ENCODE measurements around the gene TMEM175.
A peak's percentile ranks its signal among the peaks of the same experiment; 100 is the strongest.
"Not testable (repeated sequence)": the region's sequence is repeated elsewhere in the genome, so short reads cannot be mapped to it uniquely, and the experiment has no call there.

The TMEM175 gene

DNA sequence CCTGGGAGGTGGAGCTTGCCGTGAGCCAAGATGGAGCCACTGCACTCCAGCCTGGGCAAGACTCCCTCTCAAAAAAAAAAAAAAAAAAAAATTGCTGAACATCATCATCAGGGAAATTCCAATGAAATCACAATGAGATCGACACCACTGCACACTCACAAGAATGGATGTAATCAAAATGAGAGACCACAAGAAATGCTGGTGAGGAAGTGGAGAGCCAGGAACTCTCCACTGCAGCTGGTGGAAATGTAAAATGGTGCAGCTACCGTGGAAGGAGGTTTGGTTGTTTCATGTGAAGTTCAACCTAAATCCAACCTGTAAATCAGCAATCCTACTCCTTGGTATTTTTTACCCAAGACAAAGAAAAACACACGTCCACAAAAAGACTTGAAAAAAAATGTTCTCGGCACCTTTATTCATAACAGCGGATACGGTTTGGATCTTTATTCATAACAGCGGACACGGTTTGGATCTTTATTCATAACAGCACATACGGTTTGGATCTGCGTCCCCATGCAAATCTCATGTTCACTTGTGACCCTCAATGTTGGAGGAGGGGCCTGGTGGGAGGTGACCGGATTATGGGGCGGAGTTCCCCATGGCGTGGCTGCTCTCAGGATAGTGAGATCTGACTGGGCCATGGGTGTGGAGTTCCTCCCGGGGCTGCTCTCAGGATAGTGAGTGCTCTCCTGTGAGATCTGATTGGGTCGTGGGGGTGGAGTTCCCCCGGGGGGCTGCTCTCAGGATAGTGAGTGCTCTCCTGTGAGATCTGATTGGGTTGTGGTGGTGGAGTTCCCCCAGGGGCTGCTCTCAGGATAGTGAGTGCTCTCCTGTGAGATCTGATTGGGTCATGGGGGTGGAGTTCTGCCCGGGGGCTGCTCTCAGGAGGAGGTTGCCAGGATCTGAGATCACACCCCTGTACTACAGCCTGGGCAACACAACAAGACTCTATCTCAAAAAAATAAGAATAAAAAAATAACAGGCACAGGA lies 7.9 kb upstream of the TMEM175 start:
- no peak for TF ChIP-seq CTCF (IDR thresholded peaks at IDR 0.05; ENCODE audit: insufficient read depth, low read depth, low read length, missing control alignments)
- peak; percentile 85 for DNase-seq (ENCODE audit: low read depth)
- no peak overlapping the region for H3K4me3 ChIP-seq (ENCODE audit: low read depth, low read length)

DNA sequence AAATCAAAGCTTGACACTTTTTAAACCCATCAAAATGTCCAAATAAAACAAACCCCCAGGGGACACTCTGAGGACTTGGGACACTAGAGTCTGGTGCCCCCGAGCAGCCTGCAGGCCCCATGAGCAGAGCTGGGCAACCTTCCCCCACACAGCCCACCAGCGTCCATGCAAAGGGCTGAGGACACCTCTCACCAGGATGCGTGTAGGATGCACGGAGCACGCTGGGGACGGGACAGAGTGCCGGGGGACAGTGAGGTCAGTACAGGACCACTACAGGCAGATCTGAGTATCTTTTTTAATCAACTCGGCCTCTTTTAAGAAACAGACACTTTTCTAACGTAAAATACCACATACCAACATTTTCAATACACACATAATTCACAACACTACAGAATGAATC lies 7.1 kb upstream of the TMEM175 start:
- no peak overlapping the region for H3K4me3 ChIP-seq (ENCODE audit: low read depth, low read length)
- TF ChIP-seq CTCF (IDR thresholded peaks at IDR 0.05; ENCODE audit: insufficient read depth, low read depth, low read length, missing control alignments): no peak
- DNase-seq (ENCODE audit: low read depth): no peak

DNA sequence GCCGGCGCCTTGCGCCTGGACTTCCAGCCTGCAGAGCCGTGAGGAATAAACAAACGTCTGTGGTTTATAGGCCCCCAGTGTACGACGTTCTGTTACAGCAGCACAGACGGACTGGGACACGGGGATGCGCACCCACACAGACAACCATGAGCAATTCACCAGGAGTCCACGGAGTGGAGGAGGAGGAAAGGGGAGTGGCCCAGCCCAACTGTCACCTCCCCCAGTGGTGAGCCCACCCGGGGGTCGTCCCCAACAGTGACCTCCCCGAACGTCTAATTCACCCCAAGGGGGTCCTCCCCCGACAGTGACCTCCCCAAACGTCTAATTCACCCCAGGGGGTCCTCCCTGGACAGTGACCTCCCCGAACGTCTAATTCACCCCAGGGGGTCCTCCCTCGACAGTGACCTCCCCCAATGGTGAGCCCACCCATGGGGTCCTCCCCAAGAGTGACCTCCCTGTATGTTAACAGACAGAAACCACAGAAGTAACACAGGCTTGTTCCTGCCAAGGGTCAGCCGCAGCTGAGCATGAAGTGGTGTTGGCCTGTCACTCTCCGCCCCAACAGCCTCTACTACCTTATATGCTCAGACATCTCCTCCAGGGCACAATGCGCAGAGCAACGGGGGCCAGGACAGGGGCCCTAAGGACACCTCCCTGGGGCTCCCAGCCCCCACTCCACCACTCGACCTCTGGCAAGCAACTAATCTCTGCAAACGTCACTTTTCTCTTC lies 6.3 kb upstream of the TMEM175 start:
- DNase-seq (ENCODE audit: low read depth): no peak
- TF ChIP-seq CTCF (IDR thresholded peaks at IDR 0.05; ENCODE audit: insufficient read depth, low read depth, low read length, missing control alignments): no peak
- H3K4me3 ChIP-seq (ENCODE audit: low read depth, low read length): no peak overlapping the region

- TF ChIP-seq CTCF (IDR thresholded peaks at IDR 0.05; ENCODE audit: insufficient read depth, low read depth, low read length, missing control alignments): peak; percentile 31
- peak; percentile 33 for DNase-seq (ENCODE audit: low read depth)
- no peak overlapping the region for H3K4me3 ChIP-seq (ENCODE audit: low read depth, low read length)
Observed at GRCh38 chr4:926538-926937, 5.7 kb upstream of the TMEM175 start.

DNA sequence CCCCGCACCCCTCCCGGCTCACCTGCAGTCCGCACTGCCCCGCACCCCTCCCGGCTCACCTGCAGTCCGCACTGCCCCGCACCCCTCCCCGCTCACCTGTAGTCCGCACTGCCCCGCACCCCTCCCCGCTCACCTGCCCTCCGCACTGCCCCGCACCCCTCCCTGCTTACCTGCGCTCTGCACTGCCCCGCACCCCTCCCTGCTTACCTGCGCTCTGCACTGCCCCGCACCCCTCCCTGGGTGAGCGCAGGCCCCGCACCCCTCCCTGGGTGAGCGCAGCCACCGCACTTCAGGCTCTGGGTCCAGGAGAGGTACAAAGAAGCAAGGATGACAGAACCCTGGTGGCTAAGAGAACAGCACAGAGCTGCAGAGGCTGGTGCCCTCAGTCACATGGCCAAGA lies 4.7 kb upstream of the TMEM175 start:
- not testable (repeated sequence) for H3K4me3 ChIP-seq (ENCODE audit: low read depth, low read length)

DNA sequence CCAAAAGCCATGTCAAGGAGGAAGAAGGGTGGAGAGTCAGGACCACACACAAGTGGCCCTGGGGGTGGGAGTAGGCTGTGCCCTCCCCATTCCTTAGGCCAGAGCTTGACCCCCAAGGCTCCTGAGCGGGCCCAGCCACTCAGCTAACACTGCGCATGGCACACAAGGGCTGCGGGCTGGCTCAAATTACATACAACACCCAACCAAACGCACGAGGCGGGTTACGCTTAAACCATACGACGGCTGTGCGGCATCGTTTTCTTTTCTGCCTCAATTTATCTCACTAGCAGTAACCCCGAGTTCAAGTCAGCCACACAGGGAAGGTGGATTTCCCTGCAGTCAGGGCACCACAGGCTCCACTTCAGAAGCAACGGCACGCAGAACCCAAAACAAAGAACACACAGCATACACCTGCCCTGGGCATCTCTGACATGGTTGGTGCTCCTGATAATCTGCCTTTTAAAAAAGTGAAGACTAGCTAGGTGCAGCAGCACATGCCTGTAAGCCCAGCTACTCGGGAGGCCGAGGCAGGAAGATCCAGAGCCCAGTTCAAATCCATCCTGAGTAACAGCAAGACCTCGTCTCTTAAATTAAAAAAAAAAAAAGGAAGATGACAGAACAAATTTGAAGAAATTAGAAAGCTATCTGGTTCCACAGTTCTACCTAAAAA lies 3.0 kb upstream of the TMEM175 start:
- TF ChIP-seq CTCF (IDR thresholded peaks at IDR 0.05; ENCODE audit: insufficient read depth, low read depth, low read length, missing control alignments): no peak
- DNase-seq (ENCODE audit: low read depth): no peak
- no peak overlapping the region for H3K4me3 ChIP-seq (ENCODE audit: low read depth, low read length)

More for the DNA sequence above, 4.7 kb upstream of the TMEM175 start:
- DNase-seq (ENCODE audit: low read depth): not testable (repeated sequence)

Data from GM12865 (cell line).